ENCODE measurements around the gene PRKG1.

DNA sequence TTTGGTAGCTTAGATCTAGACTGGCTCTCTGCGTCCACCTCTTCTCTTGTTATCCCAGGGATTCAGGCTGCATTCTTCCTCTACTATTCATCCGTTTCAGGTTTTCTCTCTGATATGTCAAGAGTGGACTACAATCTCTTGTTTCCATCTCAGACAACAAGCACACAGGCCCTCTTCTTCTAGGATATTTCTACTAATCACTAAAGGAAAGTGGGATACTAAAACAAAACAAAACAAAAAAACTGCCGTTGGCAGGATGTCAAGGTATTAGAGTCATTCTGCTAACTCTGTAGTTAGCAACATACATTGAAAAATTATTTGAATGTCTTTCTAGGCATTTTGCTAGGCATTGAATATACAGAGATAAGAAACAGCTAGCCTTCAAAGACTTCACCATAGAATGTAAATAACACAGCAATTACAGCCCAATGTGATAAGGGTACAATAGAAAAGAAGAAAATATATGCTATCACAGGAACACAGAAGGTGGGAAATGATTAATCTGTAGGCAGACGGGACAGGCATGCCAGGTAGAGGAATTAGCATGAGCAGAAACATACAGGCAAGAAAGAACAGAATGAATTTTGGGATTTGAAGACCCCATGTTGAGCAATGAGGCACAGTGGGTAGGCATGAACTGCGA, 414.6 kb downstream of the PRKG1 start:
- no peak for TF ChIP-seq RAD21 (IDR thresholded peaks at IDR 0.05; ENCODE audit: low read length)
- TF ChIP-seq, protein P1, sequence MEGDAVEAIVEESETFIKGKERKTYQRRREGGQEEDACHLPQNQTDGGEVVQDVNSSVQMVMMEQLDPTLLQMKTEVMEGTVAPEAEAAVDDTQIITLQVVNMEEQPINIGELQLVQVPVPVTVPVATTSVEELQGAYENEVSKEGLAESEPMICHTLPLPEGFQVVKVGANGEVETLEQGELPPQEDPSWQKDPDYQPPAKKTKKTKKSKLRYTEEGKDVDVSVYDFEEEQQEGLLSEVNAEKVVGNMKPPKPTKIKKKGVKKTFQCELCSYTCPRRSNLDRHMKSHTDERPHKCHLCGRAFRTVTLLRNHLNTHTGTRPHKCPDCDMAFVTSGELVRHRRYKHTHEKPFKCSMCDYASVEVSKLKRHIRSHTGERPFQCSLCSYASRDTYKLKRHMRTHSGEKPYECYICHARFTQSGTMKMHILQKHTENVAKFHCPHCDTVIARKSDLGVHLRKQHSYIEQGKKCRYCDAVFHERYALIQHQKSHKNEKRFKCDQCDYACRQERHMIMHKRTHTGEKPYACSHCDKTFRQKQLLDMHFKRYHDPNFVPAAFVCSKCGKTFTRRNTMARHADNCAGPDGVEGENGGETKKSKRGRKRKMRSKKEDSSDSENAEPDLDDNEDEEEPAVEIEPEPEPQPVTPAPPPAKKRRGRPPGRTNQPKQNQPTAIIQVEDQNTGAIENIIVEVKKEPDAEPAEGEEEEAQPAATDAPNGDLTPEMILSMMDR (conservative IDR thresholded peaks at IDR 0.05; ENCODE audit: low read depth, low read length), result no peak
- TF ChIP-seq, protein P2, sequence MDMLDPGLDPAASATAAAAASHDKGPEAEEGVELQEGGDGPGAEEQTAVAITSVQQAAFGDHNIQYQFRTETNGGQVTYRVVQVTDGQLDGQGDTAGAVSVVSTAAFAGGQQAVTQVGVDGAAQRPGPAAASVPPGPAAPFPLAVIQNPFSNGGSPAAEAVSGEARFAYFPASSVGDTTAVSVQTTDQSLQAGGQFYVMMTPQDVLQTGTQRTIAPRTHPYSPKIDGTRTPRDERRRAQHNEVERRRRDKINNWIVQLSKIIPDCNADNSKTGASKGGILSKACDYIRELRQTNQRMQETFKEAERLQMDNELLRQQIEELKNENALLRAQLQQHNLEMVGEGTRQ (IDR thresholded peaks at IDR 0.05; ENCODE audit: low read depth, low read length), result no peak
- no peak for TF ChIP-seq POLR2A (IDR thresholded peaks at IDR 0.05; ENCODE audit: low read depth, low read length)
- TF ChIP-seq RFX5 (IDR thresholded peaks at IDR 0.05; ENCODE audit: low read depth, low read length), result no peak
- no peak for TF ChIP-seq CEBPB (IDR thresholded peaks at IDR 0.05; ENCODE audit: low read depth, low read length)
- TF ChIP-seq MAZ (IDR thresholded peaks at IDR 0.05; ENCODE audit: borderline replicate concordance, low read depth, low read length), result no peak
- TF ChIP-seq RCOR1 (IDR thresholded peaks at IDR 0.05; ENCODE audit: insufficient replicate concordance, low read length), result no peak
- TF ChIP-seq SMC3 (IDR thresholded peaks at IDR 0.05; ENCODE audit: low read depth, low read length), result no peak
- TF ChIP-seq MAFK (IDR thresholded peaks at IDR 0.05; ENCODE audit: low read depth, low read length), result no peak
- TF ChIP-seq CHD1 (IDR thresholded peaks at IDR 0.05; ENCODE audit: low read depth, low read length), result no peak
- TF ChIP-seq MXI1 (IDR thresholded peaks at IDR 0.05; ENCODE audit: borderline replicate concordance, low read depth, low read length), result no peak
- no peak for TF ChIP-seq BHLHE40 (IDR thresholded peaks at IDR 0.05; ENCODE audit: low read depth, low read length)
